HL-60 (cell line): Measurements from ENCODE around the gene ALDOB.

ENCODE experiments used
- DNase-seq, 2 experiments: peaks; one replicate each; pipeline ENCODE4 v3.0.0-alpha.2; 2010 to 2020; ENCODE audit warnings: low read depth in 1 of 2, low spot score in 1 of 2
- H3K27ac ChIP-seq: fragments of 250-450 bp; sonication (Bioruptor Pico); replicated peaks from 2 replicates; pipeline ENCODE4 v1.5.1; 2020; ENCODE audit warnings: mild to moderate bottlenecking, moderate library complexity
- H3K27me3 ChIP-seq: fragments of 250-450 bp; sonication (Bioruptor Pico); 2 replicates; pipeline ENCODE4 v1.5.1; 2021; ENCODE audit warnings: mild to moderate bottlenecking, moderate library complexity; ENCODE audit not compliant: insufficient read depth, poor library complexity, severe bottlenecking
- H3K4me3 ChIP-seq: replicated peaks from 2 replicates; pipeline ENCODE4 v1.5.1; 2011; ENCODE audit warnings: mild to moderate bottlenecking, control low read depth, low read length; ENCODE audit not compliant: insufficient read depth
- GABPA ChIP-seq: IDR thresholded peaks from 2 replicates; pipeline ENCODE4 v1.6.1; 2012; ENCODE audit warnings: low read depth
- POLR2AphosphoS5 ChIP-seq: IDR thresholded peaks from 2 replicates; pipeline ENCODE4 v1.6.1; 2012; ENCODE audit warnings: low read depth
- SPI1 ChIP-seq: IDR thresholded peaks from 2 replicates; pipeline ENCODE4 v1.6.1; 2012; ENCODE audit warnings: low read depth, mild to moderate bottlenecking, borderline replicate concordance
- TF ChIP-seq, protein P1 (sequence below): IDR thresholded peaks from 2 replicates; pipeline ENCODE4 v1.6.1; 2012; ENCODE audit warnings: low read depth; ENCODE audit not compliant: insufficient replicate concordance
- TF ChIP-seq, protein P2 (sequence below): IDR thresholded peaks from one replicate; pipeline ENCODE4 v1.5.1; 2011; ENCODE audit warnings: low read length, control low read depth, inconsistent platforms; ENCODE audit not compliant: insufficient read depth

Gene ALDOB

DNA sequence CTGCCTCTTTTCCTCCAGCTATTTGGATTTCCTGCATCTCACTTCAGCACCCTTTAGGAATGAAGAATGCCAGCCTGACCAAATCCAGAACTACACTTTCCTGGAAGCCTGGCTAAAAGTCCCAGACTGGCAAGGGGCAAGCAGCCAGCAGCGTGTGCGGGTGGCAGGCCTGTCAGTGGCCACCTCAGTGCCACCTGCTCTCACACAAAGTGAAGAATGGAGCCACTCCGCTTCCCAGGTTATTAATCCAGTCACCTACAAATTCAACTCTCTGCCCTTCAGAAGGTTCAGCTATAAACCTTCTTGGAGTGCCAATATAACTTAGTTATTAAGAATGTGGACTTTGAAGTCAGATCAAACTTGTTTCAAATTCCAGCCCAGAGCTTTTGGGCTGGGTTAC is 6.7 kb upstream of the ALDOB start:
- TF ChIP-seq, protein P1, sequence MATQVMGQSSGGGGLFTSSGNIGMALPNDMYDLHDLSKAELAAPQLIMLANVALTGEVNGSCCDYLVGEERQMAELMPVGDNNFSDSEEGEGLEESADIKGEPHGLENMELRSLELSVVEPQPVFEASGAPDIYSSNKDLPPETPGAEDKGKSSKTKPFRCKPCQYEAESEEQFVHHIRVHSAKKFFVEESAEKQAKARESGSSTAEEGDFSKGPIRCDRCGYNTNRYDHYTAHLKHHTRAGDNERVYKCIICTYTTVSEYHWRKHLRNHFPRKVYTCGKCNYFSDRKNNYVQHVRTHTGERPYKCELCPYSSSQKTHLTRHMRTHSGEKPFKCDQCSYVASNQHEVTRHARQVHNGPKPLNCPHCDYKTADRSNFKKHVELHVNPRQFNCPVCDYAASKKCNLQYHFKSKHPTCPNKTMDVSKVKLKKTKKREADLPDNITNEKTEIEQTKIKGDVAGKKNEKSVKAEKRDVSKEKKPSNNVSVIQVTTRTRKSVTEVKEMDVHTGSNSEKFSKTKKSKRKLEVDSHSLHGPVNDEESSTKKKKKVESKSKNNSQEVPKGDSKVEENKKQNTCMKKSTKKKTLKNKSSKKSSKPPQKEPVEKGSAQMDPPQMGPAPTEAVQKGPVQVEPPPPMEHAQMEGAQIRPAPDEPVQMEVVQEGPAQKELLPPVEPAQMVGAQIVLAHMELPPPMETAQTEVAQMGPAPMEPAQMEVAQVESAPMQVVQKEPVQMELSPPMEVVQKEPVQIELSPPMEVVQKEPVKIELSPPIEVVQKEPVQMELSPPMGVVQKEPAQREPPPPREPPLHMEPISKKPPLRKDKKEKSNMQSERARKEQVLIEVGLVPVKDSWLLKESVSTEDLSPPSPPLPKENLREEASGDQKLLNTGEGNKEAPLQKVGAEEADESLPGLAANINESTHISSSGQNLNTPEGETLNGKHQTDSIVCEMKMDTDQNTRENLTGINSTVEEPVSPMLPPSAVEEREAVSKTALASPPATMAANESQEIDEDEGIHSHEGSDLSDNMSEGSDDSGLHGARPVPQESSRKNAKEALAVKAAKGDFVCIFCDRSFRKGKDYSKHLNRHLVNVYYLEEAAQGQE = no peak
- TF ChIP-seq SPI1 (no peak), GABPA (no peak), POLR2AphosphoS5 (no peak)
- TF ChIP-seq, protein P2, sequence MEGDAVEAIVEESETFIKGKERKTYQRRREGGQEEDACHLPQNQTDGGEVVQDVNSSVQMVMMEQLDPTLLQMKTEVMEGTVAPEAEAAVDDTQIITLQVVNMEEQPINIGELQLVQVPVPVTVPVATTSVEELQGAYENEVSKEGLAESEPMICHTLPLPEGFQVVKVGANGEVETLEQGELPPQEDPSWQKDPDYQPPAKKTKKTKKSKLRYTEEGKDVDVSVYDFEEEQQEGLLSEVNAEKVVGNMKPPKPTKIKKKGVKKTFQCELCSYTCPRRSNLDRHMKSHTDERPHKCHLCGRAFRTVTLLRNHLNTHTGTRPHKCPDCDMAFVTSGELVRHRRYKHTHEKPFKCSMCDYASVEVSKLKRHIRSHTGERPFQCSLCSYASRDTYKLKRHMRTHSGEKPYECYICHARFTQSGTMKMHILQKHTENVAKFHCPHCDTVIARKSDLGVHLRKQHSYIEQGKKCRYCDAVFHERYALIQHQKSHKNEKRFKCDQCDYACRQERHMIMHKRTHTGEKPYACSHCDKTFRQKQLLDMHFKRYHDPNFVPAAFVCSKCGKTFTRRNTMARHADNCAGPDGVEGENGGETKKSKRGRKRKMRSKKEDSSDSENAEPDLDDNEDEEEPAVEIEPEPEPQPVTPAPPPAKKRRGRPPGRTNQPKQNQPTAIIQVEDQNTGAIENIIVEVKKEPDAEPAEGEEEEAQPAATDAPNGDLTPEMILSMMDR = no peak
- no peak overlapping the region for H3K27ac ChIP-seq
- no peak overlapping the region for H3K4me3 ChIP-seq
- H3K27me3 ChIP-seq = peaks cover 2% of the 10 kb centered on the region
- no peak for DNase-seq

DNA sequence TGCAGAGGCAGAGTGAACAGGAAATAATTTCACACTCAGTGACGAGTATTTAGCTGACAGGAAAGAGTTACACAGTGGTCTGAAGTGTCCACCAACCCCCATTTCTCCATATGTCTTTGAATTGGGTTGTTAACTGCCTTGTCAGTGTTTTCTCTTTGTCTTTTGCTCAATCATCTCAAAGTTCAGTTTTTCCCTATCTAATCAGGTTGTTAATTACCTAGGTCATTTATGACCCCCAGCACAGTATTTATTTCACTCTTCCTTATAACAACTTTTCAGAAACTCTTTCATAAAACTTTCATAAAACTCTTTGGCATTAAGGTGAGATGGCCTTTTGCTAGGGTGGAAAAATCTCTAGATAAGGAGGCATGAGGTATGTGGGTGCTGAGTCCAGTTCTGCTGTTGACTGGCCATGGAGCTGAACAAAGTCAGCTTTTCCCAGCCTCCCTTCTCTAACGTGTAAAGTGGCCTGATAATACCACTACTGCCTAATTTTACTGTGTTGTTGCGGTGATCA is 5.2 kb upstream of the ALDOB start:
- no peak overlapping the region for H3K27ac ChIP-seq
- TF ChIP-seq POLR2AphosphoS5 = no peak
- TF ChIP-seq GABPA = no peak
- TF ChIP-seq SPI1 = no peak
- TF ChIP-seq, protein P2 = no peak
- TF ChIP-seq, protein P1 = no peak
- H3K4me3 ChIP-seq = no peak overlapping the region
- H3K27me3 ChIP-seq = no peaks in the 10 kb centered on the region
- DNase-seq = no peak

DNA sequence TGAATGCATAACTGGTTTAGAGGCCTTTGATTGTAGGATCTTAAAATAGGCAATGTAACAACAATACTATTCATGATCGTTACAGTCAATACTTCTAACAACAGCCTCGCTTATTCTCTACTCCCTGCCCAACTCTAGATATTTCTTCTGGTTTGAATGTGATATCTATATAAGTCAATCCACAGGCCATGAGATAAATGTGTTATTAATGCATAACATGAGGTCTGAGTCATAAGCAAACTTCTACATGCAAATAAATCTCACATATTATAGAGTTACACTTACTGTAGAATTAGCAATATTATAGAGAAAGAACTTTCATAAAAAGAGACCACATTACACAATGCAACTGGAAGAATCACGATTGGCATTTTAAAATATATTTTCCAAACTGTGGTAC is 2.9 kb upstream of the ALDOB start:
- no peak for DNase-seq
- no peak for TF ChIP-seq GABPA
- TF ChIP-seq SPI1 = no peak
- TF ChIP-seq, protein P2 = no peak
- no peak for TF ChIP-seq POLR2AphosphoS5
- TF ChIP-seq, protein P1 = no peak
- no peak overlapping the region for H3K4me3 ChIP-seq
- H3K27ac ChIP-seq = no peak overlapping the region
- no peaks in the 10 kb centered on the region for H3K27me3 ChIP-seq
